NCI-H128 (cell line): ENCODE data around the gene UTP18.
"Not testable (repeated sequence)": the region's sequence is repeated elsewhere in the genome, so short reads cannot be mapped to it uniquely, and the experiment has no call there.

Source experiments
- DNase-seq: peaks from one replicate; lab custom pipeline; 2025; ENCODE audit not compliant: unreplicated experiment; lab: John Stamatoyannopoulos, UW

Gene UTP18

GRCh38 chr17:51258756-51259563 lies 1.4 kb upstream of the UTP18 start:
- no peak for DNase-seq

GRCh38 chr17:51259564-51260236 lies 646 bp upstream of the UTP18 start, which contains the start of gene MBTD1:
Gene MBTD1, minus strand, starts transcription at chr17:51260049. Its CDS starts 34,888 bp downstream, at chr17:51225161.
- DNase-seq, result peak; percentile 86

- DNase-seq, result no peak
Observed at GRCh38 chr17:51261024-51261963, 948 bp downstream of the UTP18 start.

- DNase-seq, result no peak
Observed at GRCh38 chr17:51263006-51263405, 2.7 kb downstream of the UTP18 start.

GRCh38 chr17:51264466-51264865 lies 4.1 kb downstream of the UTP18 start:
- not testable (repeated sequence) for DNase-seq

- DNase-seq, result no peak
Observed at GRCh38 chr17:51269991-51270390, 9.6 kb downstream of the UTP18 start.

- DNase-seq, result no peak
Observed at GRCh38 chr17:51270636-51271035, 10.3 kb downstream of the UTP18 start.

- DNase-seq, result no peak
Observed at GRCh38 chr17:51272812-51273211, 12.5 kb downstream of the UTP18 start.

GRCh38 chr17:51275381-51275780 lies 15.0 kb downstream of the UTP18 start:
- DNase-seq, result no peak

- DNase-seq, result no peak
Observed at GRCh38 chr17:51279183-51279582, 18.8 kb downstream of the UTP18 start.

GRCh38 chr17:51287412-51287811 lies 27.1 kb downstream of the UTP18 start:
- DNase-seq, result no peak

GRCh38 chr17:51289696-51290111 lies 29.4 kb downstream of the UTP18 start:
- no peak for DNase-seq

- not testable (repeated sequence) for DNase-seq
Observed at GRCh38 chr17:51294338-51294737, 34.0 kb downstream of the UTP18 start.

GRCh38 chr17:51298508-51299371 lies 38.4 kb downstream of the UTP18 start:
- peak; percentile 35 for DNase-seq

GRCh38 chr17:51299859-51300258 lies 39.5 kb downstream of the UTP18 start:
- no peak for DNase-seq

- no peak for DNase-seq
Observed at GRCh38 chr17:51305182-51305581, 44.8 kb downstream of the UTP18 start.

- not testable (repeated sequence) for DNase-seq
Observed at GRCh38 chr17:51312003-51312402, 51.7 kb downstream of the UTP18 start.

GRCh38 chr17:51319186-51319585 lies 58.8 kb downstream of the UTP18 start:
- DNase-seq, result no peak

GRCh38 chr17:51322390-51323029 lies 62.2 kb downstream of the UTP18 start:
- DNase-seq, result no peak

GRCh38 chr17:51325471-51325870 lies 65.1 kb downstream of the UTP18 start:
- no peak for DNase-seq
